HG03575 (cell line): ENCODE results near the gene RSPH10B2.
"Not testable (repeated sequence)": the region's sequence is repeated elsewhere in the genome, so short reads cannot be mapped to it uniquely, and the experiment has no call there.

Experiments used
- ATAC-seq: cut with Tn5 transposase; IDR thresholded peaks from one replicate; pipeline ENCODE4 v1.9.1; 2021; ENCODE audit not compliant: unreplicated experiment, insufficient number of reproducible peaks, low FRiP score; ENCODE audit errors: extremely low read depth

The RSPH10B2 gene

GRCh38 chr7:6761186-6761585, 7.3 kb downstream of the RSPH10B2 start:
- not testable (repeated sequence) for ATAC-seq

- not testable (repeated sequence) for ATAC-seq
Measured at GRCh38 chr7:6781581-6781980, 27.7 kb downstream of the RSPH10B2 start.

- ATAC-seq, result not testable (repeated sequence)
Measured at GRCh38 chr7:6789353-6789752, 35.5 kb downstream of the RSPH10B2 start.

GRCh38 chr7:6792113-6792872, 38.4 kb downstream of the RSPH10B2 start:
- ATAC-seq, result not testable (repeated sequence)

GRCh38 chr7:6794276-6794675, 40.4 kb downstream of the RSPH10B2 start:
- ATAC-seq, result not testable (repeated sequence)

- not testable (repeated sequence) for ATAC-seq
Measured at GRCh38 chr7:6797218-6797617, 43.3 kb downstream of the RSPH10B2 start.

GRCh38 chr7:6798047-6798446, 44.1 kb downstream of the RSPH10B2 start:
- not testable (repeated sequence) for ATAC-seq

GRCh38 chr7:6799887-6800286, 46.0 kb downstream of the RSPH10B2 start:
- not testable (repeated sequence) for ATAC-seq

- ATAC-seq, result not testable (repeated sequence)
Measured at GRCh38 chr7:6800331-6800730, 46.4 kb downstream of the RSPH10B2 start.

- not testable (repeated sequence) for ATAC-seq
Measured at GRCh38 chr7:6807393-6807918, 53.6 kb downstream of the RSPH10B2 start.

GRCh38 chr7:6807959-6808358, 54.1 kb downstream of the RSPH10B2 start:
- ATAC-seq, result not testable (repeated sequence)

GRCh38 chr7:6813011-6813410, 59.1 kb downstream of the RSPH10B2 start:
- ATAC-seq, result not testable (repeated sequence)

- not testable (repeated sequence) for ATAC-seq
Measured at GRCh38 chr7:6815470-6815869, 61.6 kb downstream of the RSPH10B2 start.

GRCh38 chr7:6821622-6822021, 67.7 kb downstream of the RSPH10B2 start:
- not testable (repeated sequence) for ATAC-seq

- ATAC-seq, result peak; percentile 20
Measured at GRCh38 chr7:6825236-6826125, 71.6 kb downstream of the RSPH10B2 start.

- ATAC-seq, result peak; percentile 88
Measured at GRCh38 chr7:6826151-6826550, 72.2 kb downstream of the RSPH10B2 start, which contains the start of gene CCZ1B. Gene CCZ1B, minus strand, starts transcription at chr7:6826275. Its CDS starts 78 bp downstream, at chr7:6826197.

GRCh38 chr7:6827180-6827579, 73.3 kb downstream of the RSPH10B2 start:
- ATAC-seq, result not testable (repeated sequence)

GRCh38 chr7:6829616-6830015, 75.7 kb downstream of the RSPH10B2 start:
- ATAC-seq, result not testable (repeated sequence)

GRCh38 chr7:6830026-6830425, 76.1 kb downstream of the RSPH10B2 start:
- not testable (repeated sequence) for ATAC-seq
